ENCODE measurements around the gene TTC34. TPM values are rescaled to one million over a fixed set of nuclear protein-coding genes. Genes with fewer than 3 reads are reported as not detected.

TTC34 gene
- total RNA-seq, 4 donors from 2014 or later, result 0.04 to 0.19 (median 0.15) TPM; not detected in 1

DNA sequence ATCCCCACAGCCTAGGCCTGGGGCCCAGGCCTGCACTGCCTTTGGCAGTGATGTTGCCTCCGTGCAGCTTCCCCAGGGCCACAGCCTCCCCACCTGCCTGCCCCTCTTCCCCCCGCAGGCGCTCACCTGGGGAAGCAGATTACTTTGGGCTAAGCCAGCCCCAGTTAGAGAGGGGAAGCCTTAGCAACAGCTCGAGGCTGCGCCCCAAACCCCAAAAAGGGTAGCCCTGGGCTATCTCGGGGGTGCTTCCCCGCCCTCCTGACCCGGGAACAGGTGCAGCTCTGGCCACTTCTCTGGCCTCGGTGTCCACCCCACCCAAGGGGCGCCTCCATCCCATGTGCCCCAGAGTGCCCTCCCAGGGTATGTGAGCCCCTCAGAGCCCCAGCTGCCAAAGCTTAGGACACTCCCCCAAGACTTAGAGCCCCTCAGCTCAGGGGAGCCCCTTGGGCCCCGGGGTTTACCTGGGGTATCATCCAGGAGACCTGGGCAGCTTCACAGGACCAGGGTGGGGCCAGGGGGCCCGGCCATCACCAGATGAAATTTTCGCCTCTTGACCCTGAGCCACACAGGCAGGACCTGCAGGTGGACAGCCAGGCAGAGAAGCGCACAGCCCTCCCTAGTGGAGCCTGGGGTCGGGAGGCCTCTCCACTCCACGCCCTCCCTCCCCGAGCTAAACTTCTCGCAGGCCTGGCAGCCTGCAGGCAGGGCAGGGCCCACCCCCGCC is 3.3 kb upstream of the TTC34 start:
- TF ChIP-seq, protein P1, sequence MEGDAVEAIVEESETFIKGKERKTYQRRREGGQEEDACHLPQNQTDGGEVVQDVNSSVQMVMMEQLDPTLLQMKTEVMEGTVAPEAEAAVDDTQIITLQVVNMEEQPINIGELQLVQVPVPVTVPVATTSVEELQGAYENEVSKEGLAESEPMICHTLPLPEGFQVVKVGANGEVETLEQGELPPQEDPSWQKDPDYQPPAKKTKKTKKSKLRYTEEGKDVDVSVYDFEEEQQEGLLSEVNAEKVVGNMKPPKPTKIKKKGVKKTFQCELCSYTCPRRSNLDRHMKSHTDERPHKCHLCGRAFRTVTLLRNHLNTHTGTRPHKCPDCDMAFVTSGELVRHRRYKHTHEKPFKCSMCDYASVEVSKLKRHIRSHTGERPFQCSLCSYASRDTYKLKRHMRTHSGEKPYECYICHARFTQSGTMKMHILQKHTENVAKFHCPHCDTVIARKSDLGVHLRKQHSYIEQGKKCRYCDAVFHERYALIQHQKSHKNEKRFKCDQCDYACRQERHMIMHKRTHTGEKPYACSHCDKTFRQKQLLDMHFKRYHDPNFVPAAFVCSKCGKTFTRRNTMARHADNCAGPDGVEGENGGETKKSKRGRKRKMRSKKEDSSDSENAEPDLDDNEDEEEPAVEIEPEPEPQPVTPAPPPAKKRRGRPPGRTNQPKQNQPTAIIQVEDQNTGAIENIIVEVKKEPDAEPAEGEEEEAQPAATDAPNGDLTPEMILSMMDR (IDR thresholded peaks at IDR 0.05), result no peak
- TF ChIP-seq POLR2A (IDR thresholded peaks at IDR 0.05), result no peak
- Histone ChIP-seq H3K27ac (no peak overlapping the region), H3K36me3 (no peaks in the 10 kb centered on the region), H3K9me3 (no peaks in the 10 kb centered on the region), H3K4me1 (peaks cover 0 to 6% (median 0%) of the 10 kb centered on the region in 3 donors), H3K27me3 (peaks cover 0 to 100% (median 0%) of the 10 kb centered on the region in 4 donors), H3K4me3 (no peak overlapping the region)
- WGBS, 2 donors, result 18% methylated on average over 5 of the region's 19 CpGs; no CpG with 5 or more reads in 1 of the 2 donors
- no peak for DNase-seq
- intact Hi-C loops (cut with DNase I), result no loop called here

DNA sequence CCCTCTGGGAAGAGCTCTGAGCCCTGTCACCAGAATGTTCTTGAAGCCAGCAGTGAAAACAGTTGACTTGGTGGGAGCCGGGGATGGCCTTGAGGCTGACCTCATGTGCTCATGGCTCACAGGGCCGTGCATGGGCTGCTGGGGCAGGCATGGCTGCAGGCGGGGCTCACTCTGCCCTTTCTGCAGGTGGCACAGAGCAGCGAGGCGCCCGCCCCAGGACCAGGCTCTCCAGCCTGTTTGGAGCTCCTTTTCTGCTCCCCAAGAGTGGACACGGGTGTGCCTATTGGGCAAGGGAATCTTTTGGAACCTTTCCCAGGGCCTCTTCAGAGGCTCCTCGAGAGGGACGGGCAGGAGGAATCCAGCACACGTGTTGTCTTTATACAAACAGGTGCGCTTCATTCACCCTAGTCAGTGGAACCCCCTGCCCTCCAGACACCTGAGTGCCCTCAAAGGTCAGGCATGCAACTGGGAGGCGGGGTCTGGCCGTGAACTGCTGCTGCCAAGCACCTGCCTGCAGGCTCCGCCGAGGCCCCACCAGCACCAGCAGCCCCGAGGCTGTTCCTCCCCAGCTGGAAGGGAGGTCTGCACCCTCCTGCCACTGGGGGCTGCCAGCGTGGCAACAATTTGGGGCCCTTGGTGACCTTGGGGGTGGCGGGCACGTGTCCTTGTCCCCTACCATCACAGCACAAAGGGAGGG is 2.6 kb upstream of the TTC34 start:
- H3K27me3 ChIP-seq, result peaks cover 0 to 100% (median 0%) of the 10 kb centered on the region in 4 donors
- no peak overlapping the region for H3K27ac ChIP-seq
- 29 to 74% methylated on average over 6 to 10 of the region's 19 CpGs for WGBS, 2 donors
- H3K4me3 ChIP-seq, result no peak overlapping the region
- H3K4me1 ChIP-seq, result peaks cover 0 to 6% (median 0%) of the 10 kb centered on the region in 3 donors
- no peak for DNase-seq
- H3K36me3 ChIP-seq, result no peaks in the 10 kb centered on the region
- intact Hi-C loops (cut with DNase I), result no loop called here
- no peaks in the 10 kb centered on the region for H3K9me3 ChIP-seq
- TF ChIP-seq POLR2A (IDR thresholded peaks at IDR 0.05), result no peak
- TF ChIP-seq, protein P1 (IDR thresholded peaks at IDR 0.05), result no peak

DNA sequence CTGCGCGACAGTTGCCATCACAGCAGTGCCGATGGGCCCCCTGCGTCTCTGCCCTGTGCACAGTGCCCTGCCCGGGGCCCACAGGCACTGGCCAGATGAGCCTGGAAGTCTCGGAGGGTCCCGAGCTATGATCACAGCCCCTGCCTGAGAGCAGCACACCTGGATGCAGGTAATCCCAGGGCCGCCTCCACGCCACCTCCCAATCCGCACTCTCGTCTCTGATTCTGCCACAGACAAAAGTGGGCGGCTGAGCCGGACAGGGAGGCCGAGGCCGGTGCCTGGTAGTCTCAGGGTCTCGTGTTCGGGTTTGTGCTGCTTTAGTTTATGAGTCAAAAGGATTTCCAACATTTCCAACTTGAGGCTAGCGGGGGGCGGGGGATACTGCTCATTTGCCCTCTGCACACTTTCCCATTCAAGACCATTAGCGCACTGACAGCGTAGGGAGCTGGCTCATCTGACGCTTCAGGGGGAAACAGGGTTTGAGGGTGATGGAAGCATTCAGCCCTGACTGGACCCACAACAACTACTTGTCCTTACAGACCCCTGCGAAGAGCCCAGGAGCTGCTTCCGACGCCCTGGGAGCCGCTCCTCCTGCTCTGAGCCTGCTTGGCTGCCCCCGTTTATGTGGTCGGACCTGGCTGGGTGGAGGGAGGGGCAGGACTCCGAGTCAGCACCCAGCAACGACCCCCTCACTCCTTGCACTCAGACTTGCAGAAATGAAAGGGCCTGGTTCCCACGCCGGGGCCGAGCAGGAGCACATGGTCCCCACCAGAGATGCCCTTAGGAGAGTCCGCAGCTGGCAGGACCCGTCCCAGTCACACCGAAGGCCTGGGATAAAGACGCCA is 1.8 kb upstream of the TTC34 start:
- DNase-seq, result no peak
- intact Hi-C loops (cut with DNase I), result no loop called here

DNA sequence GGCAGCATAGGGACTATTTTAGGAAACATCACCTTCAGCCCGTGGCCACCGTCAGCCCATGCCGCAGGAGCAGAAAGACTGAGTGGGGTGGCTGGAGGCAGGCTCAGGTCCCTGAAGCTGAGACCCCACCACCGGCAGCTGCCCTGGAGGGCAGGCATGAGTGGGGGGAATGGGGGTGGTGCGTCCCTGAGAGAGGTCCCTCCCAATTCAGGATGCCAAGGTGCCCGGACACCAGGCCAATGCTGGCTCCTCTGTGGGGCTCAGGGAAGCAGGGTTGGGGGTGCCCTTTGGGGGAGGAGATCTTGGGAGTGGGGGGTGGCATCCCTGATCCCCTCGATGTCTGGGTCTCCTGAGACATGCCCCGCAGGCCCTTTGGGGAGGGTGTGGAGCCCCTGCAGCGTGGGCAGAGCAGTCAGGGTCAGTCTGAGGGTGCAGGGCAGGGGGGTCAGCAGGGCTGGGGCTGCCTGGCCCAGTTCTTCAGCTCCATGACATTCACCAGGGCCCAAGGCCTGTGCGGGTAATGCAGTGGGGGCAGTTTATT is 998 bp upstream of the TTC34 start:
- no peak overlapping the region for H3K27ac ChIP-seq
- whole genome bisulfite sequencing, 2 donors, result 83% methylated on average over 1 of the region's 10 CpGs; no CpG with 5 or more reads in 1 of the 2 donors
- no peaks in the 10 kb centered on the region for H3K36me3 ChIP-seq
- TF ChIP-seq POLR2A (IDR thresholded peaks at IDR 0.05), result no peak
- TF ChIP-seq, protein P1 (IDR thresholded peaks at IDR 0.05), result no peak
- no peak overlapping the region for H3K4me3 ChIP-seq
- intact Hi-C loops (cut with DNase I), result no loop called here
- H3K27me3 ChIP-seq, result peaks cover 0 to 92% (median 0%) of the 10 kb centered on the region in 4 donors
- no peaks in the 10 kb centered on the region for H3K9me3 ChIP-seq
- H3K4me1 ChIP-seq, result peaks cover 0 to 6% (median 0%) of the 10 kb centered on the region in 3 donors
- no peak for DNase-seq

More for the DNA sequence above, 1.8 kb upstream of the TTC34 start:
- H3K36me3 ChIP-seq, result no peaks in the 10 kb centered on the region
- WGBS, 2 donors, result 80 to 81% methylated on average over 1 to 10 of the region's 37 CpGs
- H3K4me1 ChIP-seq, result peaks cover 0 to 6% (median 0%) of the 10 kb centered on the region in 3 donors
- H3K4me3 ChIP-seq, result no peak overlapping the region
- no peak overlapping the region for H3K27ac ChIP-seq
- TF ChIP-seq POLR2A (IDR thresholded peaks at IDR 0.05), result no peak
- peaks cover 0 to 96% (median 0%) of the 10 kb centered on the region in 4 donors for H3K27me3 ChIP-seq
- no peaks in the 10 kb centered on the region for H3K9me3 ChIP-seq

DNA sequence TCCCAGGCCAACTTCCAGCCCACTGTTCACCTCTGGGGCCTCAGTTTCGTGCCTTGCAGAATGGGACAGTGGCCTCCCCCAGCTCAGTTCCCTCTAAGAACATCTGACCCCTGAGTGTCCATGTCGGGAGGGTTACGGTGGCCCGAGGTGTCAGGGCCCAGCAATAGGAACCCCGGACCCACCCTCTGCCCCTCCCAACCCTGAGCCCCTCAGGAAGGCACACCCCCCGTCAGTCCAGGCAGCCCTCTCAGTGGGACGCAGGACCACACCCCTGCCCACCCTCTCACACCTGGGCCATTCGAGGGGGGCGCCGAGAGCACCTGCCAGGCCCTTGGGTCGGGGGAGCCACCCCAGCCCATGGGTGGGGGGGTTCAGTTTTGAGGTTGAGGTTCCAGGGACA is 447 bp downstream of the TTC34 start:
- Histone ChIP-seq H3K4me3 (no peak overlapping the region), H3K27me3 (peaks cover 0 to 91% (median 0%) of the 10 kb centered on the region in 4 donors), H3K36me3 (no peaks in the 10 kb centered on the region), H3K9me3 (no peaks in the 10 kb centered on the region), H3K27ac (no peak overlapping the region), H3K4me1 (peaks cover 0 to 1% (median 0%) of the 10 kb centered on the region in 3 donors)
- intact Hi-C loops (cut with DNase I), result no loop called here
- DNase-seq, result no peak
- TF ChIP-seq POLR2A (IDR thresholded peaks at IDR 0.05), result no peak
- TF ChIP-seq, protein P1 (IDR thresholded peaks at IDR 0.05), result no peak
- 72% methylated on average over 7 of the region's 11 CpGs; no CpG with 5 or more reads in 1 of the 2 donors for WGBS, 2 donors

Measured in esophagus squamous epithelium (tissue), 5 donors.